ENCODE measurements around the gene TMEM50A.
"Not testable (repeated sequence)": the region's sequence is repeated elsewhere in the genome, so short reads cannot be mapped to it uniquely, and the experiment has no call there.

GRCh38 chr1:25329950-25330349 lies 8.2 kb upstream of the TMEM50A start:
- TF ChIP-seq CTCF (IDR thresholded peaks at IDR 0.05; ENCODE audit: low read length); EZH2 (optimal IDR thresholded peaks at IDR 0.05; ENCODE audit: low read depth, low read length); EZH2phosphoT487 (IDR thresholded peaks at IDR 0.05; ENCODE audit: low read length): not testable (repeated sequence)
